ENCODE data around the gene TDO2.
"Not testable (repeated sequence)": the region's sequence is repeated elsewhere in the genome, so short reads cannot be mapped to it uniquely, and the experiment has no call there.

TDO2 gene

GRCh38 chr4:155914782-155915181 is 11.3 kb downstream of the TDO2 start:
- no peak for DNase-seq (ENCODE audit: low read depth in 2 of 2)
- TF ChIP-seq CTCF (IDR thresholded peaks at IDR 0.05; ENCODE audit: low read depth, low read length), result no peak
- H3K4me3 ChIP-seq (replicated peaks in 1 of 2; ENCODE audit: low read depth in 2 of 2, low read length in 2 of 2), result no peak overlapping the region

GRCh38 chr4:155921597-155921996 is 18.1 kb downstream of the TDO2 start:
- TF ChIP-seq CTCF (IDR thresholded peaks at IDR 0.05; ENCODE audit: low read depth, low read length), result no peak
- DNase-seq (ENCODE audit: low read depth in 2 of 2), result no peak
- no peak overlapping the region for H3K4me3 ChIP-seq (replicated peaks in 1 of 2; ENCODE audit: low read depth in 2 of 2, low read length in 2 of 2)

- no peak overlapping the region for H3K4me3 ChIP-seq (replicated peaks in 1 of 2; ENCODE audit: low read depth in 2 of 2, low read length in 2 of 2)
- TF ChIP-seq CTCF (IDR thresholded peaks at IDR 0.05; ENCODE audit: low read depth, low read length), result no peak
- DNase-seq (ENCODE audit: low read depth in 2 of 2), result no peak
Observed at GRCh38 chr4:155924637-155925036, 21.1 kb downstream of the TDO2 start.

GRCh38 chr4:155929833-155930232 is 26.3 kb downstream of the TDO2 start:
- no peak for DNase-seq (ENCODE audit: low read depth in 2 of 2)
- H3K4me3 ChIP-seq (replicated peaks in 1 of 2; ENCODE audit: low read depth in 2 of 2, low read length in 2 of 2), result no peak overlapping the region
- TF ChIP-seq CTCF (IDR thresholded peaks at IDR 0.05; ENCODE audit: low read depth, low read length), result no peak

- DNase-seq (ENCODE audit: low read depth in 2 of 2), result no peak
- no peak overlapping the region for H3K4me3 ChIP-seq (replicated peaks in 1 of 2; ENCODE audit: low read depth in 2 of 2, low read length in 2 of 2)
- no peak for TF ChIP-seq CTCF (IDR thresholded peaks at IDR 0.05; ENCODE audit: low read depth, low read length)
Observed at GRCh38 chr4:155930330-155930729, 26.8 kb downstream of the TDO2 start.

GRCh38 chr4:155931634-155932033 is 28.1 kb downstream of the TDO2 start:
- H3K4me3 ChIP-seq (replicated peaks in 1 of 2; ENCODE audit: low read depth in 2 of 2, low read length in 2 of 2), result no peak overlapping the region
- no peak for TF ChIP-seq CTCF (IDR thresholded peaks at IDR 0.05; ENCODE audit: low read depth, low read length)
- no peak for DNase-seq (ENCODE audit: low read depth in 2 of 2)

- H3K4me3 ChIP-seq (replicated peaks in 1 of 2; ENCODE audit: low read depth in 2 of 2, low read length in 2 of 2); DNase-seq (ENCODE audit: low read depth in 2 of 2): not testable (repeated sequence)
Observed at GRCh38 chr4:155934634-155935033, 31.1 kb downstream of the TDO2 start.

All from cardiac fibroblast (primary cell).